Suprapubic skin (tissue), 3 donors: ENCODE data around the gene CEP85L.

Source experiments
- POLR2A ChIP-seq, 2 donors: fragments of 450-650 bp; IDR thresholded peaks; one replicate each; pipeline ENCODE4 v1.6.1; 2017; ENCODE audit warnings: antibody characterized with exemption in 2 of 2, mild to moderate bottlenecking in 2 of 2, moderate library complexity in 2 of 2
- TF ChIP-seq, protein P1 (sequence below), 2 donors: fragments of 200-600 bp in 1 of 2; fragments of 450-650 bp in 1 of 2; sonication (generic) in 1 of 2; IDR thresholded peaks; one replicate each; pipeline ENCODE4 v1.5.1; 2016 to 2019; ENCODE audit warnings: antibody characterized with exemption in 2 of 2, mild to moderate bottlenecking in 1 of 2, moderate library complexity in 1 of 2

DNA sequence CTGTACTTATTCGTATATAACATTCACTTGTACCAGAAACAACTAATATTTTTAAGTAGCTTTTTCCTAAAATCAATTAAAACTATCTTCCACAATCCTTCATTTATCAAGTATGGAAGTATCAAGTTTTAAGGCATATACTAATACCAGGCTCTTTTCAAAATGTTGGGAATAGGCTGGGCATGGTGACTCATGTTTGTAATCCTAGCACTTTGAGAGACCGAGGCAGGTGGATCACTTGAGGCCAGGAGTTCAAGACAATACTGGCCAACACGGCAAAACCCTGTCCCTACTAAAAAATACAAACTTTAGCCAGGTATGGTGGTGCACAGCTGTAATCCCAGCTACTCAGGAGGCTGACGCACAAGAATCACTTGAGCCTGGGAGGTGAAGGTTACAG is 129.0 kb downstream of the CEP85L start:
- TF ChIP-seq, protein P1, sequence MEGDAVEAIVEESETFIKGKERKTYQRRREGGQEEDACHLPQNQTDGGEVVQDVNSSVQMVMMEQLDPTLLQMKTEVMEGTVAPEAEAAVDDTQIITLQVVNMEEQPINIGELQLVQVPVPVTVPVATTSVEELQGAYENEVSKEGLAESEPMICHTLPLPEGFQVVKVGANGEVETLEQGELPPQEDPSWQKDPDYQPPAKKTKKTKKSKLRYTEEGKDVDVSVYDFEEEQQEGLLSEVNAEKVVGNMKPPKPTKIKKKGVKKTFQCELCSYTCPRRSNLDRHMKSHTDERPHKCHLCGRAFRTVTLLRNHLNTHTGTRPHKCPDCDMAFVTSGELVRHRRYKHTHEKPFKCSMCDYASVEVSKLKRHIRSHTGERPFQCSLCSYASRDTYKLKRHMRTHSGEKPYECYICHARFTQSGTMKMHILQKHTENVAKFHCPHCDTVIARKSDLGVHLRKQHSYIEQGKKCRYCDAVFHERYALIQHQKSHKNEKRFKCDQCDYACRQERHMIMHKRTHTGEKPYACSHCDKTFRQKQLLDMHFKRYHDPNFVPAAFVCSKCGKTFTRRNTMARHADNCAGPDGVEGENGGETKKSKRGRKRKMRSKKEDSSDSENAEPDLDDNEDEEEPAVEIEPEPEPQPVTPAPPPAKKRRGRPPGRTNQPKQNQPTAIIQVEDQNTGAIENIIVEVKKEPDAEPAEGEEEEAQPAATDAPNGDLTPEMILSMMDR (IDR thresholded peaks at IDR 0.05): no peak
- TF ChIP-seq POLR2A (IDR thresholded peaks at IDR 0.05): no peak
